ENCODE measurements around the gene CLHC1.

DNA sequence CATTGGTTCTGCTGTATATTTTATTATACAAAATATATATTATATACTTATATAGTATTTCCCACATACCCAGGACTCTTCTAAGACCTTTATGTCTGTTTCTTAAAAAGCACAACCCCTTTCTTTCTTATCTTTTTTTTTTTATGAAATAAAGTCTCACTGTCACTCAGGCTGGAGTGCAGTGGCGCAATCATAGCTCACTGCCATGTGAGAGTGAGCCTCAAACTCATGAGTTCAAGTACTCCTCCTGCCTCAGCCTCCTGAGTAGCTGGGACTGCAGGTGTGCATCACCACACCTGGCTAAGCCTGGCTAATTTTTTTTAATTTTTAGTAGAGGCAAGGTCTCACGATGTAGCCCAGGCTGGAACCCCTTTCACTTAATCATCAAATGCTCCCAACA is 72.3 kb downstream of the CLHC1 start:
- TF ChIP-seq POLR2A (IDR thresholded peaks at IDR 0.05; ENCODE audit: low read length): no peak
- no peak for TF ChIP-seq GATA1 (IDR thresholded peaks at IDR 0.05; ENCODE audit: low read depth, low read length)

Data from erythroblast (primary cell).